ENCODE data around the gene TIMP1. TPM values are rescaled to one million over a fixed set of nuclear protein-coding genes. Genes with fewer than 3 reads are reported as not detected.

The TIMP1 gene
- total and polyA plus RNA-seq, 2 of the 13 experiments (the other 11 are each of a cell fraction or from before 2014, with no cell fraction given): 12.3 to 45.8 TPM

DNA sequence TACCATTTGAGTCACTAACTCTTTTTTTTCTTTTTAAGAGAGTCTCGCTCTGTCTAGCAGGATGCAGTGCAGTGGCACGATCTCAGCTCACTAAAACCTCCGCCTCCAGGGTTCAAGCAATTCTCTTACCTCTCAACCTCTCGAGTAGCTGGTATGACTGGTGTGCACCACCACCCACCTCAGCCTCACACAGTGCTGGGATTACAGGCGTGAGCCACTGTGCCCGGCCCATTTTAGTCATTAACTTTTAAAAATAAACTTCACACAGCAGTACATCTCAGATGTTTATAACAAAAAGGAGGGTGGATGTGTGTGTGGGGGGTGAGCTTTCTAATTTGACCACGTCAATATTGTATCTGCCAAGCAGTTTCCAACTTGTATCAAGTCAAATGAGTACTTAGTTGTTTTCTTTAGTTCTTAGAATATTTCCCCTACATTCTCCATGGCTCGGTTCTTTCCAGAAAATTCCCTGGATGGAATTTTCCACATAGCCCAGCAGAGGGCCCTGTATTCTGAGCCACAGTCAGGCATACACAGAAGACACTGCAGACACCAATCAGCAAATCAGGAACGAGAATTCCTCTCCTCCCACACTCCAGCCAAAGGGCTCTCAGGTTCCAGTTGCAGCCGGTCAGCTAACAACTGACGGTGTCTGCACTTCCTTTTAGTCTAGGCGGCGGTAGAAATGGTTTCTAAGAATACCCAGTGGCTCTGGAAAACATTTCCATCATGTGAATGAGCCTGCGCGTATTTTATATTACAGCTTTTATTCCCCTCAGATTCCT is 41.3 kb upstream of the TIMP1 start (continued):
- TF ChIP-seq, protein P1, sequence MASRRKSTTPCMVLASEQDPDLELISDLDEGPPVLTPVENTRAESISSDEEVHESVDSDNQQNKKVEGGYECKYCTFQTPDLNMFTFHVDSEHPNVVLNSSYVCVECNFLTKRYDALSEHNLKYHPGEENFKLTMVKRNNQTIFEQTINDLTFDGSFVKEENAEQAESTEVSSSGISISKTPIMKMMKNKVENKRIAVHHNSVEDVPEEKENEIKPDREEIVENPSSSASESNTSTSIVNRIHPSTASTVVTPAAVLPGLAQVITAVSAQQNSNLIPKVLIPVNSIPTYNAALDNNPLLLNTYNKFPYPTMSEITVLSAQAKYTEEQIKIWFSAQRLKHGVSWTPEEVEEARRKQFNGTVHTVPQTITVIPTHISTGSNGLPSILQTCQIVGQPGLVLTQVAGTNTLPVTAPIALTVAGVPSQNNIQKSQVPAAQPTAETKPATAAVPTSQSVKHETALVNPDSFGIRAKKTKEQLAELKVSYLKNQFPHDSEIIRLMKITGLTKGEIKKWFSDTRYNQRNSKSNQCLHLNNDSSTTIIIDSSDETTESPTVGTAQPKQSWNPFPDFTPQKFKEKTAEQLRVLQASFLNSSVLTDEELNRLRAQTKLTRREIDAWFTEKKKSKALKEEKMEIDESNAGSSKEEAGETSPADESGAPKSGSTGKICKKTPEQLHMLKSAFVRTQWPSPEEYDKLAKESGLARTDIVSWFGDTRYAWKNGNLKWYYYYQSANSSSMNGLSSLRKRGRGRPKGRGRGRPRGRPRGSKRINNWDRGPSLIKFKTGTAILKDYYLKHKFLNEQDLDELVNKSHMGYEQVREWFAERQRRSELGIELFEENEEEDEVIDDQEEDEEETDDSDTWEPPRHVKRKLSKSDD (CRISPR knock-in tag; IDR thresholded peaks at IDR 0.05; ENCODE audit: low read depth): no peak
- TF ChIP-seq POLR2G (IDR thresholded peaks at IDR 0.05; ENCODE audit: low read depth, low read length) (no peak), ZNF10 (CRISPR knock-in tag; IDR thresholded peaks at IDR 0.05; ENCODE audit: borderline replicate concordance, low read depth) (no peak), EEA1 (CRISPR knock-in tag; IDR thresholded peaks at IDR 0.05; ENCODE audit: borderline replicate concordance) (no peak), ZFP36 (IDR thresholded peaks at IDR 0.05; ENCODE audit: borderline replicate concordance, low read depth, low read length, partially characterized antibody) (no peak), GPN1 (CRISPR knock-in tag; IDR thresholded peaks at IDR 0.05; ENCODE audit: borderline replicate concordance) (no peak), ZNF12 (CRISPR knock-in tag; IDR thresholded peaks at IDR 0.05) (no peak), ZNF572 (CRISPR knock-in tag; IDR thresholded peaks at IDR 0.05) (no peak), ZNF629 (CRISPR knock-in tag; conservative IDR thresholded peaks at IDR 0.05) (no peak), THAP8 (CRISPR knock-in tag; IDR thresholded peaks at IDR 0.05; ENCODE audit: borderline replicate concordance) (no peak), ARNT2 (CRISPR knock-in tag; IDR thresholded peaks at IDR 0.05; ENCODE audit: low read depth) (no peak), CHCHD3 (CRISPR knock-in tag; IDR thresholded peaks at IDR 0.05) (no peak), ZNF615 (CRISPR knock-in tag; IDR thresholded peaks at IDR 0.05; ENCODE audit: borderline replicate concordance) (no peak), ZBTB44 (CRISPR knock-in tag; IDR thresholded peaks at IDR 0.05) (no peak), HNRNPL (IDR thresholded peaks at IDR 0.05; ENCODE audit: low read depth, low read length) (no peak), ZNF280D (CRISPR knock-in tag; IDR thresholded peaks at IDR 0.05) (no peak), ZFP37 (CRISPR knock-in tag; IDR thresholded peaks at IDR 0.05; ENCODE audit: borderline replicate concordance) (no peak), ZFAT (CRISPR knock-in tag; conservative IDR thresholded peaks at IDR 0.05) (no peak)

Data from HepG2 (cell line).